Gastrocnemius medialis (tissue), 4 donors: ENCODE results near the gene INTS7.

ENCODE experiments used
- POLR2A ChIP-seq, 2 donors: fragments of 450-650 bp; IDR thresholded peaks; one replicate each; pipeline ENCODE4 v1.6.1; 2017; ENCODE audit warnings: antibody characterized with exemption in 2 of 2, mild to moderate bottlenecking in 2 of 2, moderate library complexity in 2 of 2
- TF ChIP-seq, protein P1 (sequence below), 5 experiments: fragments of 450-650 bp in 3 of 5; fragments of 200-600 bp in 2 of 5; sonication (generic) in 2 of 5; IDR thresholded peaks in 4 of 5; conservative IDR thresholded peaks in 1 of 5; 1 replicate in 4 of 5; 2 replicates in 1 of 5; pipeline ENCODE4 v1.5.1; 2016 to 2019; ENCODE audit warnings: antibody characterized with exemption in 5 of 5, mild to moderate bottlenecking in 3 of 5, moderate library complexity in 3 of 5

DNA sequence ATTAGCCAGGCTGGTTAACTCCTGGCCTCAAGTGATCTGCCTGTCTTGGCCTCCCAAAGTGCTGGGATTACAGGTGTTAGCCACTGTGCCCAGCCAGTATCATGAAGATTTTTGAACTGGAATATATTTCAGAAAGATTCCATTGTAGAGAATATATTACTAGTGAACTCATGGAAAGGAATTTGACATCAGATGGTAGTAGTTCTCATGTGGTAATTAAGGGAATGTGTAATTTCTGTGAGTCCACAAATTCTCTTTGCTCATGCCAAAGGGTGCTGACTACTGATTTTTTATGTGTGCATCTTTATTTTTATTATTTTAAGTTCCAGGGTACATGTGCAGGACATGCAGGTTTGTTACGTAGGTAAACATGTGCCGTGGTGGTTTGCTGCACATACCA lies 10.6 kb upstream of the INTS7 start:
- TF ChIP-seq, protein P1, sequence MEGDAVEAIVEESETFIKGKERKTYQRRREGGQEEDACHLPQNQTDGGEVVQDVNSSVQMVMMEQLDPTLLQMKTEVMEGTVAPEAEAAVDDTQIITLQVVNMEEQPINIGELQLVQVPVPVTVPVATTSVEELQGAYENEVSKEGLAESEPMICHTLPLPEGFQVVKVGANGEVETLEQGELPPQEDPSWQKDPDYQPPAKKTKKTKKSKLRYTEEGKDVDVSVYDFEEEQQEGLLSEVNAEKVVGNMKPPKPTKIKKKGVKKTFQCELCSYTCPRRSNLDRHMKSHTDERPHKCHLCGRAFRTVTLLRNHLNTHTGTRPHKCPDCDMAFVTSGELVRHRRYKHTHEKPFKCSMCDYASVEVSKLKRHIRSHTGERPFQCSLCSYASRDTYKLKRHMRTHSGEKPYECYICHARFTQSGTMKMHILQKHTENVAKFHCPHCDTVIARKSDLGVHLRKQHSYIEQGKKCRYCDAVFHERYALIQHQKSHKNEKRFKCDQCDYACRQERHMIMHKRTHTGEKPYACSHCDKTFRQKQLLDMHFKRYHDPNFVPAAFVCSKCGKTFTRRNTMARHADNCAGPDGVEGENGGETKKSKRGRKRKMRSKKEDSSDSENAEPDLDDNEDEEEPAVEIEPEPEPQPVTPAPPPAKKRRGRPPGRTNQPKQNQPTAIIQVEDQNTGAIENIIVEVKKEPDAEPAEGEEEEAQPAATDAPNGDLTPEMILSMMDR (IDR thresholded peaks at IDR 0.05 in 4 of 5, conservative IDR thresholded peaks at IDR 0.05 in 1 of 5) = no peak
- TF ChIP-seq POLR2A (IDR thresholded peaks at IDR 0.05) = no peak
